ENCODE measurements around the gene CXXC5.

- TF ChIP-seq CTCF (IDR thresholded peaks at IDR 0.05) (no peak), EZH2 (IDR thresholded peaks at IDR 0.05) (no peak)
These were observed 51.2 kb downstream of the CXXC5 start for GRCh38 chr5:139699351-139699750.
